SK-MEL-5 (cell line): ENCODE results near the gene ZNF407. TPM values are rescaled to one million over a fixed set of nuclear protein-coding genes. Genes with fewer than 3 reads are reported as not detected.

Source experiments
- total RNA-seq: library from RNA; depleted of rRNA; stranded (reverse); fragments of >200 nt; shearing (Covaris generic); gene quantifications from 2 replicates; pipeline ENCODE4 v1.2.3, GENCODE V29; 2014; rRNA removed

The ZNF407 gene
- total RNA-seq, 1 experiment from 2014 or later = 9.1 TPM

Other genes with a start within 250 kb of the ZNF407 start
- gene DIPK1C, start 140.6 kb upstream of the ZNF407 start, total RNA-seq = 12.6 and 17.3 TPM in 2 replicates
- gene CNDP2, start 101.5 kb upstream of the ZNF407 start, total RNA-seq = 23.0 and 35.7 TPM in 2 replicates
- 0.08 and 0.51 TPM in 2 replicates for gene CNDP1, start 63.4 kb upstream of the ZNF407 start, total RNA-seq